ENCODE data around the gene SPPL2C.

- TF ChIP-seq CTCF (IDR thresholded peaks at IDR 0.05; ENCODE audit: low read depth, low read length, poor library complexity, severe bottlenecking) (no peak), EZH2phosphoT487 (IDR thresholded peaks at IDR 0.05; ENCODE audit: borderline replicate concordance, low read length) (no peak)
Observed at GRCh38 chr17:45824475-45824874, 20.2 kb upstream of the SPPL2C start.
